ENCODE measurements around the gene CDNF.
"Not testable (repeated sequence)": the region's sequence is repeated elsewhere in the genome, so short reads cannot be mapped to it uniquely, and the experiment has no call there.

The CDNF gene

DNA sequence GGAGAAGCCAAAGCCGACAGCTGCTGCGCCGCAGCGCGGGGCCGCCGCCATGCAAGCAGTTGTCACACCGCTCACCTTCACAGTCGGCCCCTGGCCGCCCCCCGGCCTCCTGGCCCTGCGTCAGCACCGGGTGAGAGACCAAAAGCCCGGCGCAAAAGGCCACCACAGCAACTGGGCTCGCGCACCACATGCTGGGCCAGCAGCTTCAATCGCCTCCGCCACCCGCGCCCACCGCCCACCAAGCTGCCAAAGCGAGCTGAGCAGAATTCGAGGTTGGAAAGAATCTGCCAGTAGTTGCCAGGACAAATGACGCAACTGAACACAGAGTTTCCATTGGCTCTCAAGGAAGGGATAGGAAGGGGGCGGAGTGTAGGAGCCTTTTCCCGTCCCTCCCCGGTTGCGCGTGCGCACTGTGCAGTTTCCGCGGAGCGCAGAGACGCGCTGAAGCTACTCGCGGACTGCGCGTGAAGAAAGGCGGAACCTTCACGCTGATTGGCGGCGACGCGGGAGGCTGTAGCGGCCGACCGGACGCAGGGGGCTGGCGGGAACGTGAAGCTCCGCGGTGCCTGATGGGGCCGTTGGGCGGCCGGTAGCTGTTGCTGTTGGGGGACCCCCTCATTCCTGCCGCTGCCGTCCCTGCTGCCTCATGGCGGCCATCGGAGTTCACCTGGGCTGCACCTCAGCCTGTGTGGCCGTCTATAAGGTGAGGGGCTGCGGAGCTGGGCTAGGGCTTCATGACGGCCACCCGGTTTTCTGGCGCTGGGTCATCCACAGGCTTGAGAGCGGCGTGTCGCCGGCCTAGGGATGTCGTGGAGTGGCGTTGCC is at the start of gene CDNF, which contains the start of the genes HSPA14 and MSANTD7:
Gene CDNF (minus strand): TSS at position 281 of the 825 bp plus-strand sequence. CDS start 91 bp downstream, at position 190.
Gene HSPA14 (plus strand): TSS at position 550 of the 825 bp plus-strand sequence. CDS start 97 bp downstream, at position 647.
Gene MSANTD7 (plus strand): TSS at position 550 of the 825 bp plus-strand sequence. CDS start 3,979 bp downstream, outside the sequence.
- DNase-seq, result peak; percentile 80 to 89

DNA sequence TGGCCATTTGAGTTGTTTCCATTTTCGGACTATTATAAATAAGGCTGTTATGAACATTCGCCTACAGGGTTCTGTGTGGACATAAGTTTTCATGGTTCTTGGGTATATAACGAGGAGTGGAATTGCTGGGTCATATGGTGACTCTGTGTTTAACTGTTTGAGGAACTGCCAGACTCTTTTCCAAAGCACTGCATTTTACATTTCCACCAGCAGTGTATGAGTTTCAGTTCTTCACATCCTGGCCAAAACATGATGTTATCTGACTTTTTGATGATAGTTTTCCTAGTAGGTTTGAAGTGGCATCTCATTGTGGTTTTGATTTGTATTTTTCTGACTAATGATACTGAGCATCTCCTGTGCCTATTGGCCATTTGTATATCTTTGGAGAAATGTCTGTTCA is 46.2 kb upstream of the CDNF start:
- no peak for DNase-seq

DNA sequence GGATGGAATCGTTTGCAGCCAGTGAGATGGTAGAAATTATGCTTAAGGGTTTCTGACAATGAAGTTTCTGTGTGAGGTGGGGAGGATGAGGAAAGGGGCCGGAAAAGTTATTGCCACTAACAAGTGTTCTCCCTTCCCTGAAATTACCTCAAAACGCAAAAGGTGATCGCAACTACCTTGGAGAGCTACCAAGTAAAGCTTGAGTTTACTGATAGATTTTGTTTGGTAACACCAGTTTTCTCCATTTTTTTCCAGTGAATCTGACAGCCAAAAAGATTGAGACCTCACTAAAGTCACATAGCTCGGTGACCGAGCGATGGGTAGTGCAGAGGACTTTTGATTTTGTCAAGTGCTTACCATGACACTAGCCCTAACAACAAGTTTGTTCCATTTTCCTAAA is 42.4 kb upstream of the CDNF start:
- DNase-seq, result no peak

DNA sequence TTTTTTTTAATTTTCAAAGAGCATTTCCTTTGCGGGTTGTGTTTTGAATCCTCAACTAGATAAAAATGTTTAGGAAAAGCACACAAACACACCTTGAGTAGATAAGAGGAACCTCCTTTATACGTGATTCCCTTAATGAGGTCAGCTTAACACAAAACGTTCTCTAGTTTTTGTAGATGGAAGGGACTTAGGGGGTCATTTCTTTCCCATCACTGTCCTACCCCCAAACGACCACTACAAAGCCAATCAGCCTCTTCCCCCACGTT is 42.0 kb upstream of the CDNF start:
- no peak for DNase-seq

DNA sequence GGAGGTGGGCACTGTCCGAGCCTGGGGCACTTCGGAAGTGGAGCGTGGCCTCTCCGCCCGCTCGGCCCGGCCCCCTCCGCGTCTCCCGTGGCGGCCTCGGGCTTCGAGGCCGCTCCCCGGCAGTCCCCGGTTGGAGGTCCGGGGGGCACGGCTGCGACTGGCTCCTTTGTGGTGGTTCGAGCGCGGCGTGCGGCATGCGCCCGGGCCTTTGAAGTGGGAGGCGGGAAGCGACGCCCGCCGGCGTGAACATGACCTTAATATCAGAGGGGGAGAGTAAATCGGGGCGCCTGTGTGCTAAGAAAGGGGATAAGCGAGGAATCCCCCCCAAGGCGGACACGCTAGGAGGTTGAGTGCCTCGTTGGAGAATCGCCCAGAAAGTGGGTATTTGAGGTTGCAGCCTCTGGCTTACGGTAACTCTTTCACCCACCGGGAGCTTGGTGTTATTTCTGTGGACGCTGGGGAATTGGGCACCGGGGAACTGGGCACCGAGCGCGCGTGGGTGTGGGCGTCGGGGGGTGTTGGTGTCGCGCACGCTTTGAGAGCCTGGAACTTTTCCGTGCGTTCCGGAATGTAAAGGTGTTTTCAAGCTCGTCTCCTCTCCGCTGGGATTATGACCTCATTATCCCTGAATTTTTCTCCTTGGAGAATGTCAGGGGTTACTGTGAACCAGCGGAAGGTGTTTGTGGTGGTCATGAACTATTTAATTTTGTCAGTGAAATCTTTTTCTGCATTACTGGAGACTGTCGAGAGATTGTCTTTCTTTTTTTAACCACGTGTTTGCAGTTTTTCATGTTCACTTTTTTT is 41.5 kb upstream of the CDNF start:
- no peak for DNase-seq

DNA sequence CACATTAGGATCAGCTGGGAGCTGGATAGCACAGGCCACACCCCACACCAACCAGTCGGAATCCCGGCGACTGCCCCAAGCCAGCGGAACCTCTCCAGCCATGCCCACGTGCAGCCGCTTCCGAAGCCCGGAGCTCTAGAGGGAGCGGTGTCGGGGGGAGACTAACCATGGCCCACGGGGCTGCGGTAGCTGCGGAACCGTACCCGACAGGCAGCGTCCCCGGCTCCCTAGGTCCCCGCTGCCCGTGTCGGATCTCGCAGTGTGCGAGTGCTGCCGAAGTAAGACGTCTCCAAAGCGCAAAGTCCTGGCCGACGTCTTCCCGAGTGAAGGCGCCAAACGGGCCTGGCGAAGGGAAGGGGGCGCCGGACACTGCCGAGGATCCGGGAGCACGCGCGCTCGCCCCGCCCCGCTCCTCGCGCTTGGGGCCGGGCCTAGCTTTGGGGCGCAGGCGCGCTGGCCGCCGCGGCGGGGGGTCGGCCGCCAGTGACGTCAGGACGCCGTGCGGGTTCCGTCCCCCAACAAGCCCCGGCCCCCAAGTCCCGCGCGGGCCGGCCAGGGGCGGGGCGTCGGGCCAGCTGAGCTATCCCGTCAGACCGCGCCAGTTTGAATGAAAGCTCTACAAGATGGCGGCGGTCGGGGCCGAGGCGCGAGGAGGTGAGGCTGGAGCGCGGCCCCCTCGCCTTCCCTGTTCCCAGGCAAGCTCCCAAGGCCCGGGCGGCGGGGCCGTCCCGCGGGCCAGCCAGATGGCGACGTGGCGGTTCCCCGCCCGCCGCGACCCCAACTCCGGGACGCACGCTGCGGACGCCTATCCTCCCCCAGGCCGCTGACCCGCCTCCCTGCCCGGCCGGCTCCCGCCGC is 40.7 kb upstream of the CDNF start, which contains the start of gene SUV39H2:
Gene SUV39H2 (plus strand): TSS at position 601 of the 858 bp plus-strand sequence. CDS start 23 bp downstream, at position 624.
- DNase-seq, result peak; percentile 57 to 76

DNA sequence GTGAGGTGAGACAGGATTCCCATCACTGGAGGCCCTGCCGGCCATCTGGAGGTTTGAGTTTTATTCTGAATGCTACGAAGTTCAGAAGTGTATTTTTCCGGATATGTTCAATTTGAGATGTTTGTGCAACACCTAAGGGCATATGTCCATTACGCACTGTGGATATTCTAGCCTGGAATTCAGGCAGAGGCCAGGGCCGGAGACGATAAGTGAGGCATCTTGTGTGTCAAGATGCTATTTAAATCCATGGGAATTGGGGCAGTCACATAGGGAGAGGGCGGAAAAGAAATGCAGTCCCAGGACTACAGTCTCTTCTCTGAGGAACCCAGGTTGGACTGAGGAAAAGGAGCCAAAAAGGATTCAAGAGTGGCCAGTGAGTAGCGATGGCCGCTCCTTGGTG is 38.9 kb upstream of the CDNF start:
- DNase-seq, result no peak

DNA sequence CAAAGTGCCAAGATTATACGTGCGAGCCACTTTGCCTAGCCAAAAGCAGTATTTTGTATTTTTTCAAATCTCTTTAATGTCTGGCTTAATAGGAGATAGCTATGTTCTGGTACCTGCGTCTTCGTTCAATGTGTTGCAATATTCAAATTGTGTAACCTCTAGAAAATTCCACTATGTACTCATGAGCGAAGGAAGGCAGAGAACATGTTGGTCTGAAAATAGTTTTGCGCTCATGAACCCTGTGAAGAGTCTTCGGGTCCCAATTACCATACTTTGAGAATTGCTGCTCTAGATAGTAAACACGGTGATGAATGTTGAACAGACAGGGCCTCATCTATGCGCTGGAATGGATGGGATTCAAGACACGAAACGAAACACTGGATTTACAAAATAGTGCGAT is 38.1 kb upstream of the CDNF start:
- no peak for DNase-seq

DNA sequence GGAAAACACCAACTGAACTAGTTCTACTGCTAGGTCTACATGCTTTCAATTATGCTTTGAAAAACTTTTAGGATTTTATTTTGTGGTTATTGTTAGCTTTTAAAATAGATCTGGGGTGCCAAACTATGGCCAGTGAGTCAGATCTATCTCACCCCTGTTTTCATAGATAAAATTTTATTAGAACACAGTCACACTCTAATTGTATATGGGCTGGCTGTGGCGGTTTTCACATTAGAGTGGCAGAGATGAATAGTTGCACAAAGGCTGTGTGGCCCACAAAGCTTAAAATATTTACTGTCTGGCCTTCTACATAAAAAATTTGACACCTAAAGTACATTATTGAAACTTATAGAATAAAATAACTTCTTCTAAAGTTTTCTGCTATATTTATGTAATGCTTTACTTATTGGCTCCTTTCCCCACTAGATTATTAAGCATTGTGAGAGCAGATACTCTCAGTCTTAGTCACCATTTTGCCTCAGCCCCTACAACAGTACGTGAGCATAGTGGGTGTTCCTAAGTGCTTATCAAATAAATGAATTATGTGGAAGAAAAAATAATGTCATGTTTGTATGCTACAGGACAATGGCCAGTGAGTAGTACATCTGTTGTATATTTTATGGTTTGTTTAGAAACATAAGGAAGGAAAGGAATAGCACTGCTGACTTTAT is 35.4 kb upstream of the CDNF start:
- no peak for DNase-seq

DNA sequence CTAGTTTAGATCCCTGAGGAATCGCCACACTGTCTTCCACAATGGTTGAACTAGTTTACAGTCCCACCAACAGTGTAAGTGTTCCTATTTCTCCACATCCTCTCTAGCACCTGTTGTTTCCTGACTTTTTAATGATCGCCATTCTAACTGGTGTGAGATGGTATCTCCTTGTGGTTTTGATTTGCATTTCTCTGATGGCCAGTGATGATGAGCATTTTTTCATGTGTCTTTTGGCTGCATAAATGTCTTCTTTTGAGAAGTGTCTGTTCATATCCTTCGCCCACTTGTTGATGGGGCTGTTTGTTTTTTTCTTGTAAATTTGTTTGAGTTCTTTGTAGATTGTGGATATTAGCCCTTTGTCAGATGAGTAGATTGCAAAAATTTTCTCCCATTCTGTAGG is 27.0 kb upstream of the CDNF start:
- not testable (repeated sequence) for DNase-seq

DNA sequence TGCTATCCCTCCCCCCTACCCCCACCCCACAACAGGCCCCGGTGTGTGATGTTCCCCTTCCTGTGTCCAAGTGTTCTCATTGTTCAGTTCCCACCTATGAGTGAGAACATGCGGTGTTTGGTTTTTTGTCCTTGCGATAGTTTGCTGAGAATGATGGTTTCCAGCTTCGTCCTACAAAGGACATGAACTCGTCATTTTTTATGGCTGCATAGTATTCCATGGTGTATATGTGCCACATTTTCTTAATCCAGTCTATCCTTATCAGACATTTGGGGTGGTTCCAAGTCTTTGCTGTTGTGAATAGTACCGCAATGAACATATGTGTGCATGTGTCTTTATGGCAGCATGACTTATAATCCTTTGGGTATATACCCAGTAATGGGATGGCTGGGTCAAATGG is 26.6 kb upstream of the CDNF start:
- not testable (repeated sequence) for DNase-seq

DNA sequence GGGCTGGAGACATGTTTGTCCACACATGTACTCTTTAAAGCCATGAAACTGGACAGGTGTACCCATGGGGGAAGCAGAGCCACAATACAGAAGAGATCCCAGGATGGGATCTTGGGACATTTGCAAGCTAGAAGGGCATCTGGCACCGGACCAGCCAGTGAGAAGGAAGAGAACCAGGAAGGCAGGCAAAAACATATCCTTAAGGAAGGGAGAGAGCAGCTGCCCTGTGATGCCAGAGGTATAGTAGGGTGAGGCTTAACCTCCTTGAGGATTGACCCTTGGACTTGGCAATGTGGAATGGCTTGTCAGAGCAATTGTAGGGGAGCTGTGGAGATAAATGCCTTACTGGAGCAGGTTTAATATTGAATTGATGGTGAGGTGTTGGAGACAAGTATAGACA is 23.0 kb upstream of the CDNF start:
- DNase-seq, result no peak

DNA sequence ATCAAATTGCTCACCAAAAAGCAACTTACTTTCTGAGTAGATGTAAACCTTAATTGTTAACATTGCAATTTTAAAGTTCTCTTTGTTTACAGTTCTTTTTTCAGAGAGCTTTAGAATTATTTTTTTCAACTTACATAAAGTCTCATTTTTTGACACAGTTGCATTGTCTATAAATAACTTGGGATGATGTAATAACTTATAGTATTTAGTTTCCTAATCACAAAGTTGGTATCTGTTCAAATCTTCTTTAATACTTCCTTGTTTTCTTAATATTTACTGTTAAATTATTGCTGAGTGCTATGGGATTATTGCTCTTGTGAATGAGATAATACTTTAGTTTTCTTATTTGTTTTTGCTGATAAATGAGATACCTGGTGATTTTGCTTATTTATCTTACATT is 21.9 kb upstream of the CDNF start:
- DNase-seq, result no peak

DNA sequence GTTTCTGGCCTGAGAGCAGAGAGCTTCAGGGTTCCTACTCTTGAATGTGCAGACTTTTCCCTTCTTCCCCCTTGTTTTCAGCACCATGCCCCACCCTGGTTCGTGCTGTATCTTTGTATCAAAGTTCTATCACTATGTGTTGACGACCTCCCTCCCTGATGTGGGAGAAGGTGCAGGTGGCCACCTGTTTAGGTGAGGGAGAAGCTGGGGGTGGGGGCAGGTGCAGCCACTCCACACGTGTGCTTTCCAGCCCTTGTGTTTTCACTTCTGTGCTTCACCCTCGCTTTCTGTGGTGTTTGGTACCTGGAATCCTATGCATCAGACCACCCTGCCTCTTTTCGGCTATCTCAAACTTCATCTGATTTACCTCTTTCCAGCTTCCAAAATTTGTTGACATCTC is 21.2 kb upstream of the CDNF start:
- no peak for DNase-seq

DNA sequence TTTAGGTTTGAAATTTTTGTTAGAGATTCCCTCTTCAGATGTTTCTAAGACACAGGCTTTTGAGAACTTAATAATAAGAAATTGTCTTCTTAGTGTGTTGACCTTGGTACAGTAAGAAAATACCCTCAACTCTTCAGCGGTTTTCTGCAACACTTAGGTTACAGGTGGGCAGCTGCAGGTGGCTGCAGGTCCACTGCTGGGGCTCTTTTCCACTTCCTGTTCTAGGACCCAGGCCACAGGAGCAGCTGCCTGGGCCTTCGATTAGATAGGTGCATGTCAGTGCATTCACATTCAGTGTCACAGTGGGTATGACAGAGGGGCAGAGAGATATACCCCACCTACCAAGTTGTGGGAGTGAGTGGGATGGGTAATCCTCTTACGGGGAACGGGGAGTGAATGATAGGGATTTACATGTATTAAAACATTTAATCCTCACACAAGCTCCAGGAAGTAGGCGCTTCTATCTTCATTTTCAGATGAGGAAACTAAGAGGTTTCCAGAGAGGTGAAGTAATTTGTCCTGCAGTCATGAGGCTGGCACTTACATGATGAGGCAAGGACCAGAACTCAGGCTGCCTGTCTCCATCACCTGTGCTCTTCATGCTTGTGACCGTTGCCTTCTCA is 20.6 kb upstream of the CDNF start:
- no peak for DNase-seq

DNA sequence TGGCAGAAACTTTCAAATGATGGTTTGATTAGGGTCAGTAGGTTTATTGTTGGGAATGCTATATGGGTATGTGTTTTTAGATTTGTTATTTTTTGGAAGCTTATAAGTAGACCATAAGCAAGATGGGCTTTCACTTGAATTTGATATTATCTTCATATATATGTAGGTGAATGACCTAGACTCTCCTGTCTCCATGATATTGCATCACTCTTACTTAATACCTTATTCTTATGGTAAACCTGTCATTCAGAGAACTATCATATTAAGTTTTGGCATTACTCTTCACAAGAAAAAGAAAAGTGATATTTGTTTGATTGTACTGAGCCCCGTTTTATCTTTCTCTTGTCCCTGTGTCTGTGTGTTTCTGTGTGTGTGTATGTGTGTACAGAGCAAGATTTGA is 17.6 kb upstream of the CDNF start:
- DNase-seq, result no peak

DNA sequence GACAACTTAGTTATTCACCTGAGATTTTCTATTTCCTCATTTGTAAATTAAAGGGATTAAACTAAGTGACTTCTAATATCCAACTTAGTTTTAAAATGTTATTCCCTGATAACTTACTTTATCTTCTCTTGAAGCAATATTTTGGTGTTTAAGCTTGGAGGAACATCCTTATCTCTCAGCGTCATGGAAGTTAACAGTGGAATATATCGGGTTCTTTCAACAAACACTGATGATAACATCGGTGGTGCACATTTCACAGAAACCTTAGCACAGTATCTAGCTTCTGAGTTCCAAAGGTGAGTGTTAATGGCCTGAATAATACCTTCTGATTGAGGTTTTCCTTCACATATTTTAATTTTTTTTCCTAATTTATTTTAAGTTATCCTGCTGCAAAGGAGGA is 14.4 kb upstream of the CDNF start:
- no peak for DNase-seq

DNA sequence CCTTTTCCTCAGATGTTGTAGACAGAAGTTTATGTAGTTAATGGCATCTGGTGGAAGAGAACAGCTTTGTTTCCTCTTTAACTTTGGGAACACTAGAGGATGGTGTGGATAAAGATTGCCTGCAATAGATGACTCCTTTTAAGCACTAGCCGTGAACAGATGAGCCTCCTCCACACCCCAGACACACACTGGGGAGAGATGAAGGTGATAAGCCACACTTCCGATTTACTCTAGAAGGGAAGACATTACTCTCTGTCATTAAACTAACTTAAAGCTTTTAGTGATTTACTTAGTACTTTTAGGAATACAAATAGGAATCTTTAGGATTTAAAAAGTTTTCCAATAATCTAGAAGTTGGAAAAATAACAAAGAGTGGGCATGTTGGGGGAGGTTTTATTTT is 7.1 kb upstream of the CDNF start:
- no peak for DNase-seq

DNA sequence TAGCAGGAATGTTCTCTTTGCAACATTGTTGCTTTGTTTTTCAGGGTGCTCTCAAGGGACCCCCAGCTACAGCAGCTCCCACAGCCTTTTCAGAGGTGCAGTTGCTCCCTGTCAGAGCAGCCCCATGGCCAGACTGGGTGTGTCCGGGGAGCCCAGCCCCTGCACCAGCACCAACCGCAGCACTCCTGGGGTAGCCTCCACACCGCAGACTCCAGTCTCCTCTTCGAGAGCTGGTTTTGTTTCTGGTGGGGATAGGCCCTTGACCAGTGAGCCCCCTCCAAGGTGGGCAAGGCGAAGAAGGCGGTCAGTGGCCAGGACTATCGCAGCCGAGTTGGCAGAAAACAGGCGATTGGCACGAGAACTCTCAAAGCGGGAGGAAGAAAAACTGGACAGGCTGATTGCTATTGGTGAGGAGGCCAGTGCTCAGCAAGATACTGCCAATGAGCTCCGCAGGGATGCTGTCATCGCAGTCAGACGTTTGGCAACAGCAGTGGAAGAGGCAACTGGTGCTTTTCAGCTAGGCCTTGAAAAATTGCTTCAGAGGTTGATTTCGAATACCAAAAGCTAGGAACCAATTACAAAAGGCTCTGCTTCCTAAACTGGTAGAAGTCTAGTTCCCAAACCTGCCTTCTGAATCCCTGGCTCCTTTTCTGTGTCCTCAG is 5.6 kb upstream of the CDNF start:
- no peak for DNase-seq

DNA sequence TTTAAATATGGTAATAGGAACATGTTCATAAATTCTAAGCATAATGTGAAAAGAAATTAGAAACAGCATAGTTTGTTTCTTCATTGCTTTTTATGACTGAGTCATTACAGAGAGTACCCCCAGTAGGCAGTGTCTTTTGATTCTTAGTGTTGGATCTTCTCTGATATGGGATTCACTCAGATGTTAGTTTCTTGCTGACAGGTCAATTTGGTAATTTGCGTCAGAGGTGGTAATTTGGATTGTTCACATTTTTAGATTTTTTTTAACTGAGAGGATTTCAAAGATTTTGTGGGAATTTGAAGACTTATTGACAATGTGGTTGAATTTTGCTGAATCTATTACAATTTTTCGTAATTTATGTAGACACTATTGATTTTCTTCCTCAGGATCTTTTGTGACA is 2.3 kb upstream of the CDNF start:
- DNase-seq, result no peak

DNA sequence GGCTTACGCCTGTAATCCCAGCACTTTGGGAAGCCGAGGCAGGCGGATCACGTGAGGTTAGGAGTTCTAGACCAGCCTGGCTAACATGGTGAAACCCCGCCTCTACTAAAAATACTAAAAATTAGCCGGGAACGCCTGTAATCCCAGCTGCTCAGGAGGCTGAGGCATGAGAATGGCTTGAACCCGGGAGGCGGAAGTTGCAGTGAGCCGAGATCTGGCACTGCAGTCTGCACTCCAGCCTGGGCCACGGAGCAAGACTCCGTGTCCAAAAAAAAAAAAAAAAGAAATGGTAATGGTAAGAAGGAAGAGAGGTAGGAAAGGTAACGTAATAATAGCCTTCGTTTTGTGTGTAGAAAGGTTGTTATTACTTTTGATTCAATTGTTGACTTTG is 1.5 kb upstream of the CDNF start:
- no peak for DNase-seq

Data from NCI-H1930 (cell line).